GM18951 (cell line): ENCODE data around the gene PDCD4.

Experiments
- POLR2A ChIP-seq: IDR thresholded peaks from 4 replicates; pipeline ENCODE4 v1.6.1; 2011; ENCODE audit warnings: mild to moderate bottlenecking; ENCODE audit not compliant: insufficient read length, insufficient read depth; ENCODE audit errors: extremely low read depth
- in situ Hi-C: fragments of 300-500 bp; cut with MboI; formaldehyde crosslinking; loops from one replicate; pipeline ENCODE4 v1.12.0; 2022; ENCODE audit warnings: low sequenced_read_pairs, mixed read lengths, inconsistent platforms; ENCODE audit not compliant: unreplicated experiment

PDCD4 gene

GRCh38 chr10:110871298-110872084 is at the start of gene PDCD4:
Gene PDCD4 (plus strand): TSS chr10:110871928. CDS start chr10:110876028, 4,100 bp downstream.
- TF ChIP-seq POLR2A, result peak; percentile 73
- in situ Hi-C loops, result no loop called here

DNA sequence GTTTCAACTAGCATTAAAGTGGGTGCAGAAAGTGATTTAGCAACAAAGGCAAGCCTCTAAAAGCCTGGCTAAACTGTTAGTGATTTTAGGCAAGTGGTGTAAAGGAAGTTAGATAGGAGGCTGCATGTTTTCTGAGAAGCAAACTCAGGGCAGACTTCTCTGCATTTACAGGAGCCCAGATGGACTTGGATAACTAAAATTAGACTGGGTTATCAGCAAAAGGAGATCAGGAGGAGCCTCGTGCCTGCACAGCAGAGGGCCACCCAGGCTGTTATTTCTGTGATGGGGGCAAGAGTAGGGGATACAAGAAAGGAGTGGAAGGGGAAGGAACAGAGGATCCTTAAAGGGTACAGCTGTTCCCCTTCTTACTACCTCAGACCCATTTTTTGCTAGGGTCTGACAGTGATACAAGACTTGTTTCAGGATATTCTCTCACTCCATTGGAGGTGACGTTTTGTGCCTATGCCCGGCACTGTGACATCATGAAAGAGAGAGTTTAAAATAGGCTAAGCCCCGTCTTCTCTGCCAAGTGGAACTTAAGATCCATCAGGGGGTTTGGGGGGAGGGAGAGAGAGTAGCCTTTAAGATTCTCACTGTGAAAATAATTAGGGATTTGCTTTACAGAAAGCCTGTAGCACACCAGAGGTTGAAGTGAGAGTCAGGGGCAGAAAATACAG is 49.6 kb upstream of the PDCD4 start:
- in situ Hi-C loops, result no loop called here
- TF ChIP-seq POLR2A, result no peak

DNA sequence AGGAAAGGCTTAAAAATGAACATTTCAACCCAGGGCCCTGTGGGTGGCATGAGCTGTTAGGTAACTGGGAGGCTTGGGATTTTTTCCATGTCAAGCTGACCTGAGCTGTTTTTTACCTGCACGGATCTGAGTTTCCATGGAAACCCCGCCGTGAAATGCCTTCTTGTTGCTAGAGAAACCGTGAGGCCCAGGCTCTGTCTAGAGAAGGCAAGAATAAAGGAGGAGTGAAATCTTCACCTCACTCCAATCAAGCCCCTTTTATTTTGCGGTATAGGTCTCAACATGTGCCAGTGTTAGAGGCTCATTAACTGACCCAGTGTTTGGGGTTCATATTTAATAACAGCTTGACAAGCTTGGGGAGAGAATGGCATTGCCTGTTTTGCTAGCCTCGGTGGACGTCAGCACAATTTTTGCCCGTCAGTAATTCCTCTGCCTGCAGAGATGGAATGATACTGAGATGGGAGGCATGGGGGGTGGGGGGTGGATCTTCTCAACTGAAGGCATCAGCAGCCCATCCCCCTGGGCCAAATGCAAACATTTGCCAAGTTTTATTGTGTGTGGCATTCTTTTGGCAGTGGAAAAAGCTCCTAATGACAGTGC is 48.9 kb upstream of the PDCD4 start:
- no peak for TF ChIP-seq POLR2A
- in situ Hi-C loops, result no loop called here

DNA sequence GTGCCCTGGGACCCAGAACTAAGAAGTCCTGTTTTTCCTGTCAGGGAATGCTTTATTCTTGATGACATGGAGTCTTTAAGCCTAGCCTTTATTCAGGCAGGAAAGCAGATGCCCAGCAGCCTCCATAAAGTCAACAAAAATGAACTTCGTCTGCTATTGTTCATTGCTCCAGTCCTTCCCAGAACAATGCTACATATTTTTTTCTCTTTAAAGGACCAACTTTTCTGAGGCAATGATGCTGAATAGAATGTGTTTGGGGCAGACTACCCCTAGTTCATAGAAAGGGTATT is 47.6 kb upstream of the PDCD4 start:
- TF ChIP-seq POLR2A, result no peak
- in situ Hi-C loops, result no loop called here

DNA sequence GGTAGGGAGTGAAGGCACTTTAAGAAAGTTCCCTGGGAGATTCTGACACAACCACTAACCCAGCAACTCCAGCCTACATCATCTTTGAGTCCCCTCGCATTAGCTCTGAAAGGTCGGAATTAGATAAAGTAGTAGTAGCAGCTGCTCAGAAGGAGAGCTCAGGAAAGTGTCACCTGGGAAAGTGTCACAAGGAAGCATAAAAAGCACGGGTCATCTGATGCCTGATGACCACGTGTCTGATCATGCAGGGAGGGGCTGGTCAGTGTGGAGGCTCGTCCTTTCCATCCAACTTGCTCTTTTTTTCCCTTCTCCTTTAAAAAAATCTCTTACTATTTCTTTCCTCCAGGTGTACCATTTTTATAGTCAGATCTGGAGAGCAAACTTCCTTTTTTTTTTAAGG is 47.1 kb upstream of the PDCD4 start:
- in situ Hi-C loops, result no loop called here
- TF ChIP-seq POLR2A, result no peak

- in situ Hi-C loops, result no loop called here
- TF ChIP-seq POLR2A, result no peak
These were observed 46.2 kb upstream of the PDCD4 start for GRCh38 chr10:110825508-110825907.

DNA sequence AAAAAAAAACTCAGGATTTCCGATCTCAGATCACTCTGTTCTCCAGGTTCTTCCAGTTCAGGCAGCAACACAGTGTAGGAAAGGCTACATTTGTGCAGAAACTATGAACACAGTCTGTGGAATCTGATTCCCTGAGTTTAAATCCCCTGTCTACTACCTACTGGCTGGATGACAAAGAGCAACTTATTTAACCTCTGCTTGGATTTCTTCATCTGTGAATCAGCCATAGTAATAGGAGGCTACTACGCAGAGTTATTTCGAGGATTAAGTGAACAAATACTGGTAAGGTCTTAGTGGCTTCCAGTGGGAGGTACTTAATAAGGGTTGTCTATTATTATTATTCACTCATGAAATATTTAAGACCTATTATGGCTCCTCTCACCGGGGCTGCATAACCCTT is 44.3 kb upstream of the PDCD4 start:
- no peak for TF ChIP-seq POLR2A
- in situ Hi-C loops, result no loop called here

DNA sequence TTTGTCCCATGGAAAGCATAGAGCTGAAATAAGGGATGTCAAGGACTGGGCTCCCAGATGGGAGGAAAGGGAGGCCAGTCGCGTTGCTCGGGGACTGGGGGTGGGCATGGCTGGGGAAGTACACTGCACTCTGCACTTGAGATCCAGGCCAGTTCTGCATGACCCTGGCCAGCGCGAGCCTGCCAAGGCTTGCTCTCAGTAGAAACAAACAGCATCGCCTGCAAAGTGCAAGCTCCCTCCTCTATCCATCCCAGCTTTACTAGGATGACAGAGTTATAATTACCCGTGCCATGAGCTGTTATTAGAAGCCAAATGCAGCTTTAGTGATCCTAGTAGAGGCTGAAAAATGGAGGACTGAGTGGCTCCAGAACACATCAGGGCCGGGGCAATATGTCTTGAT is 43.9 kb upstream of the PDCD4 start:
- in situ Hi-C loops, result no loop called here
- no peak for TF ChIP-seq POLR2A

GRCh38 chr10:110828525-110828924 is 43.2 kb upstream of the PDCD4 start:
- no peak for TF ChIP-seq POLR2A
- in situ Hi-C loops, result no loop called here

DNA sequence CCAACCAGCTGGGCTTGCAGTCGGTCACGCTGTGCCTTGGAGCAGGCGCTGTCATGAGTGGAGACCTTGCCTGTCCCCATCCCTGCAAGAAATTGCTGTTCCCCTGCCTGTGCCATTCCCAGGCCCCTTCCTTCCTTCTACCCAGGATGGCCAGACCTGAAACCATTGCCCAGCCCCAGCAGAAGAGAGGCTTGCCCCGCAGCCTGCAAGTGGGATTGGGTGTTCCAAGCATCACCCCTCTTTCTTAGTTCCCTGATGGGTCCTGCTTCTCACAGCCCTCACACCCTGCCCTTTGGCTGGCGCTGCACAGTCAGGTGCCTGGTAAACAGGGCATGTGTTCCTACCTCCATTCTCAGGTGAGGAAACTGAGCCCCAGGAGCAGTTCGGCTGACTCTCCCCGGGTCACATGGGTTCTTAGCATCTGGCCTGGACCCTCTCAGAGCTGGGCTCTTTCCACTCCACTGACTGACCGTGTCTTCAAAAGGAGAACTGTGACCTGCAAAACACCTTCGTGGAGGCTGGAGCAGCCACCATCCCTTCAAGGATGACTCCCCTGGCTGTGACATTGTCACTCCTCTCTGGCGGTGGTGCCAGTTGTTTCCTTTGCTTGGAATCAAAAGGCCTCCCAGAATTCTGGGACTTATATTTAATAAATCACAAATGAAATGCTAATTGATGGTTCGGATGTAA is 41.9 kb upstream of the PDCD4 start:
- in situ Hi-C loops, result no loop called here
- TF ChIP-seq POLR2A, result no peak

GRCh38 chr10:110833234-110833940 is 38.3 kb upstream of the PDCD4 start:
- TF ChIP-seq POLR2A, result no peak
- in situ Hi-C loops, result no loop called here

GRCh38 chr10:110833941-110834628 is 37.6 kb upstream of the PDCD4 start:
- in situ Hi-C loops, result no loop called here
- TF ChIP-seq POLR2A, result no peak
